OCI-LY7 (cell line): Measurements from ENCODE around the gene RPL12. TPM values are rescaled to one million over a fixed set of nuclear protein-coding genes. Genes with fewer than 3 reads are reported as not detected.

ENCODE experiments used
- BruUV-seq: library from RNA; stranded (reverse); fragments of 400-500 nt; replicated peaks from 2 replicates; lab custom pipeline; 2021; lab: Mats Ljungman, UMichigan
- CTCF ChIA-PET: fragments of 300-600 bp; sonication (Branson Sonifier 250); formaldehyde crosslinking; loops from one replicate; lab custom pipeline; 2022; ENCODE audit warnings: antibody characterized with exemption; ENCODE audit not compliant: unreplicated experiment; lab: Charles Lee
- POLR2A ChIA-PET: fragments of 300-600 bp; sonication (Branson Sonifier 250); formaldehyde crosslinking; loops from one replicate; lab custom pipeline; 2022; ENCODE audit warnings: antibody characterized with exemption; lab: Charles Lee
- DNase-seq: peaks from one replicate; pipeline ENCODE4 v3.0.0-alpha.2; 2015; ENCODE audit warnings: low spot score
- H2AFZ ChIP-seq: fragments of 200-600 bp; sonication (generic), shearing (Covaris generic); 2 replicates; pipeline ENCODE4 v1.6.1; 2014; ENCODE audit warnings: mild to moderate bottlenecking, antibody characterized with exemption, low read length, moderate library complexity
- H3K27ac ChIP-seq: fragments of 200-600 bp; sonication (generic); 2 replicates; pipeline ENCODE4 v1.5.1; 2014; ENCODE audit warnings: mixed run types, low read depth, mild to moderate bottlenecking, moderate library complexity, low read length, inconsistent platforms; ENCODE audit not compliant: poor library complexity, severe bottlenecking
- H3K36me3 ChIP-seq: fragments of 200-600 bp; sonication (generic); 2 replicates; pipeline ENCODE4 v1.6.1; 2014; ENCODE audit warnings: mild to moderate bottlenecking, antibody characterized with exemption, low read length, moderate library complexity, mixed read lengths; ENCODE audit not compliant: insufficient read depth
- H3K4me1 ChIP-seq: fragments of 200-600 bp; sonication (generic); 2 replicates; pipeline ENCODE4 v1.5.1; 2014; ENCODE audit warnings: mild to moderate bottlenecking, low read length; ENCODE audit not compliant: insufficient read depth, poor library complexity, severe bottlenecking
- H3K4me2 ChIP-seq: fragments of 200-600 bp; sonication (generic); 2 replicates; pipeline ENCODE4 v1.6.1; 2014; ENCODE audit warnings: mild to moderate bottlenecking, low read length
- H3K4me3 ChIP-seq: fragments of 200-600 bp; sonication (generic); 2 replicates; pipeline ENCODE4 v1.5.1; 2014; ENCODE audit warnings: mild to moderate bottlenecking, low read depth, low read length; ENCODE audit not compliant: poor library complexity, severe bottlenecking
- H3K79me2 ChIP-seq: fragments of 200-600 bp; sonication (generic); 2 replicates; pipeline ENCODE4 v1.6.1; 2016; ENCODE audit warnings: low read depth, mild to moderate bottlenecking, low read length, moderate library complexity, mixed read lengths; ENCODE audit not compliant: insufficient read depth
- H3K9me2 ChIP-seq: fragments of 200-600 bp; sonication (generic); 2 replicates; pipeline ENCODE4 v1.6.1; 2016; ENCODE audit warnings: mild to moderate bottlenecking, low read length, mixed read lengths; ENCODE audit not compliant: insufficient read depth
- H3K9me3 ChIP-seq: fragments of 200-600 bp; sonication (generic); 2 replicates; pipeline ENCODE4 v1.6.1; 2014; ENCODE audit warnings: mild to moderate bottlenecking, mixed run types, low read length, mixed read lengths
- H4K20me1 ChIP-seq: fragments of 200-600 bp; sonication (generic); 2 replicates; pipeline ENCODE4 v1.6.1; 2014; ENCODE audit warnings: mild to moderate bottlenecking, antibody characterized with exemption, low read length, moderate library complexity, mixed read lengths; ENCODE audit not compliant: insufficient read depth
- EZH2phosphoT487 ChIP-seq: fragments of 200-600 bp; sonication (generic); IDR thresholded peaks from 2 replicates; pipeline ENCODE4 v1.6.1; 2018; ENCODE audit warnings: low read depth, borderline replicate concordance, mild to moderate bottlenecking, mixed run types, antibody characterized with exemption, low read length, moderate library complexity, mixed read lengths
- intact Hi-C: fragments of 100-400 bp; cut with micrococcal nuclease; formaldehyde crosslinking; loops from one replicate; pipeline ENCODE4 v1.10.0; 2022; ENCODE audit not compliant: unreplicated experiment
- total RNA-seq, 2 experiments: library from RNA; depleted of rRNA in 1 of 2; stranded (reverse); fragments of >200 nt in 1 of 2; shearing (Covaris generic) in 1 of 2; gene quantifications; 2 replicates each; pipeline ENCODE4 v1.2.3, GENCODE V29; 2014 to 2022
- TF ChIP-seq, protein P1 (sequence below): fragments of 200-600 bp; sonication (generic); conservative IDR thresholded peaks from 2 replicates; pipeline ENCODE4 v1.5.1; 2014; ENCODE audit warnings: mild to moderate bottlenecking, antibody characterized with exemption, low read length, moderate library complexity, mixed read lengths

Gene RPL12
- total RNA-seq, 2 experiments from 2014 or later: 1,622 to 1,868 TPM

DNA sequence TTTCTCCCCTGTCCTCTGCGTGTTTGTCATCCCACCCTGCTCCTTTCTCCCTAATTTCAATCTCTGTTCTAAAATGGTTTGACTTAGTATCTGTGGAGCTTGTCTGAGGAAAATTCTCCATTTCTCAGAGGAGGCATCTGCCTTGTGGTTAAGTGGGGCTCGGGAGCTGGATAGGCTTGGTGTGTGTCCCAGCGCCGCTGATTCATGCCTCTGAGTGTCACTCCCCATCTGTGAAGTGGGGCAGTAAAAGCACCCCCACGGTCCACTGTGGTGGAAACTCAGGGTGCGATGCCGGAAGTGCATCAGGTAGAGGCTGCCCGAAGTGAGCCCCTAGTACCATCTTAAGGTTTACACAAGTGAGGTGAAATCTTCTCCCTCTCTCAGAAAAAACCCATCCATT, 37.7 kb upstream of the RPL12 start:
- intact Hi-C loops: no loop called here
- ChIA-PET POLR2A (no interaction called here), CTCF (no interaction called here)
- H3K4me3 ChIP-seq: no peak overlapping the region
- no peak overlapping the region for H2AFZ ChIP-seq
- H3K36me3 ChIP-seq: peaks cover 23% of the 10 kb centered on the region
- BruUV-seq: no TSS peak
- H3K79me2 ChIP-seq: no peaks in the 10 kb centered on the region
- no peaks in the 10 kb centered on the region for H3K4me1 ChIP-seq
- no peak for DNase-seq
- no peaks in the 10 kb centered on the region for H3K9me3 ChIP-seq
- H3K27ac ChIP-seq: no peak overlapping the region
- H3K4me2 ChIP-seq: no peak overlapping the region
- TF ChIP-seq EZH2phosphoT487: no peak
- H3K9me2 ChIP-seq: no peaks in the 10 kb centered on the region
- H4K20me1 ChIP-seq: no peaks in the 10 kb centered on the region

DNA sequence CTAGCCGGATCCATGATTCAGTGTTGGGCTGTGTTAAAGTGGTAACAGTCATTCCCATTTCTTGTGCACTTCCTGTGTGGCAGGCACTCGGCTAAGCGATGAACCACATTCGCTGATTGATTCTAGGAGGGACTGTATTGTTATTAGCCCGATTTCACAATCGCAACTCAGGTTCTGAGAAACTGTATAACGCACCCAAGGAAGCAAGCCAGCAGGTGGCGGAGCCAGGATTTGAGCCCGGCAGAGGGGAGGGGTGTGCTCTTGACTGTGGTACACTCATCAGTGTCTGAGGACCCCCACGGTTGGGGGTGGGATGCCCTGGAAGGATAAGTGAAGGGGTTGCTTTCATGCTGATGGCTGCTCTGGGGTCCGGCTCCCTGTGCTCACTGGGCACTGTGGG, 34.8 kb upstream of the RPL12 start:
- no peaks in the 10 kb centered on the region for H3K9me2 ChIP-seq
- H2AFZ ChIP-seq: no peak overlapping the region
- BruUV-seq: no TSS peak
- no peak overlapping the region for H3K4me3 ChIP-seq
- H4K20me1 ChIP-seq: no peaks in the 10 kb centered on the region
- no peaks in the 10 kb centered on the region for H3K9me3 ChIP-seq
- no peak for DNase-seq
- no peak overlapping the region for H3K27ac ChIP-seq
- H3K79me2 ChIP-seq: no peaks in the 10 kb centered on the region
- peaks cover 20% of the 10 kb centered on the region for H3K36me3 ChIP-seq
- no peaks in the 10 kb centered on the region for H3K4me1 ChIP-seq
- intact Hi-C loops: no loop called here
- POLR2A ChIA-PET: no interaction called here
- TF ChIP-seq, protein P1, sequence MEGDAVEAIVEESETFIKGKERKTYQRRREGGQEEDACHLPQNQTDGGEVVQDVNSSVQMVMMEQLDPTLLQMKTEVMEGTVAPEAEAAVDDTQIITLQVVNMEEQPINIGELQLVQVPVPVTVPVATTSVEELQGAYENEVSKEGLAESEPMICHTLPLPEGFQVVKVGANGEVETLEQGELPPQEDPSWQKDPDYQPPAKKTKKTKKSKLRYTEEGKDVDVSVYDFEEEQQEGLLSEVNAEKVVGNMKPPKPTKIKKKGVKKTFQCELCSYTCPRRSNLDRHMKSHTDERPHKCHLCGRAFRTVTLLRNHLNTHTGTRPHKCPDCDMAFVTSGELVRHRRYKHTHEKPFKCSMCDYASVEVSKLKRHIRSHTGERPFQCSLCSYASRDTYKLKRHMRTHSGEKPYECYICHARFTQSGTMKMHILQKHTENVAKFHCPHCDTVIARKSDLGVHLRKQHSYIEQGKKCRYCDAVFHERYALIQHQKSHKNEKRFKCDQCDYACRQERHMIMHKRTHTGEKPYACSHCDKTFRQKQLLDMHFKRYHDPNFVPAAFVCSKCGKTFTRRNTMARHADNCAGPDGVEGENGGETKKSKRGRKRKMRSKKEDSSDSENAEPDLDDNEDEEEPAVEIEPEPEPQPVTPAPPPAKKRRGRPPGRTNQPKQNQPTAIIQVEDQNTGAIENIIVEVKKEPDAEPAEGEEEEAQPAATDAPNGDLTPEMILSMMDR: no peak
- no peak for TF ChIP-seq EZH2phosphoT487
- H3K4me2 ChIP-seq: no peak overlapping the region
- CTCF ChIA-PET: no interaction called here

DNA sequence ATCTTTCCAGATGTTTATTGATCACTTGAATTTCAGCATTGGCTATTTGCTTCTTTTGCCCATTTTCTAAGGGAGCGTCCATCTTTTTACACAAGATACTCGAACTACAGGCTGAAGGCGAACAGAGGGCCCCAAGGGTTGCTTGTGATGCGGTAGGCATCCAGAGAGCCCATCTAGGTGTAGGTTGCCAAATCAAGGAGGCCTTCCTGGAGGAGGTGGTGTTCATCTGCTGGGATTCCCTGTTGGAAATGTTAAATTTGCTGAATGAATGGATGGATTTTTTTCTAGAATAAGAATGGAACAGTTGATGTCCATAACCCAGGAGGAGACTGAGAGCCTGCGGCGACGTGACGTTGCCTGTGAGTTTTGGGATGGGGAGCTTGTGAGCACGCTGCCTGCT, 31.5 kb upstream of the RPL12 start:
- H4K20me1 ChIP-seq: no peaks in the 10 kb centered on the region
- TF ChIP-seq, protein P1: no peak
- no peak for DNase-seq
- H3K27ac ChIP-seq: no peak overlapping the region
- BruUV-seq: no TSS peak
- H3K4me2 ChIP-seq: no peak overlapping the region
- H3K79me2 ChIP-seq: no peaks in the 10 kb centered on the region
- H3K9me3 ChIP-seq: no peaks in the 10 kb centered on the region
- H3K36me3 ChIP-seq: peaks cover 25% of the 10 kb centered on the region; the same call in 1 of the 2 replicates
- no peak overlapping the region for H2AFZ ChIP-seq
- POLR2A ChIA-PET: no interaction called here
- H3K9me2 ChIP-seq: no peaks in the 10 kb centered on the region
- H3K4me3 ChIP-seq: no peak overlapping the region
- intact Hi-C loops: no loop called here
- no peaks in the 10 kb centered on the region for H3K4me1 ChIP-seq
- CTCF ChIA-PET: no interaction called here
